DMS153 (cell line): Measurements from ENCODE around the gene IFT122.
"Not testable (repeated sequence)": the region's sequence is repeated elsewhere in the genome, so short reads cannot be mapped to it uniquely, and the experiment has no call there.

ENCODE experiments used
- DNase-seq: peaks from one replicate; lab custom pipeline; 2025; lab: John Stamatoyannopoulos, UW

IFT122 gene

GRCh38 chr3:129474984-129475804 is 35.2 kb downstream of the IFT122 start:
- DNase-seq: no peak

- no peak for DNase-seq
Measured at GRCh38 chr3:129475863-129476262, 35.8 kb downstream of the IFT122 start.

GRCh38 chr3:129476586-129476985 is 36.6 kb downstream of the IFT122 start:
- DNase-seq: no peak

GRCh38 chr3:129481225-129481765 is 41.3 kb downstream of the IFT122 start:
- not testable (repeated sequence) for DNase-seq

GRCh38 chr3:129481766-129482332 is 41.8 kb downstream of the IFT122 start:
- no peak for DNase-seq

- no peak for DNase-seq
Measured at GRCh38 chr3:129482721-129483120, 42.7 kb downstream of the IFT122 start.

- DNase-seq: no peak
Measured at GRCh38 chr3:129483870-129484269, 43.8 kb downstream of the IFT122 start.

- not testable (repeated sequence) for DNase-seq
Measured at GRCh38 chr3:129485146-129485545, 45.1 kb downstream of the IFT122 start.

GRCh38 chr3:129485721-129486663 is 46.0 kb downstream of the IFT122 start:
- no peak for DNase-seq

- DNase-seq: no peak
Measured at GRCh38 chr3:129486664-129487035, 46.6 kb downstream of the IFT122 start.

GRCh38 chr3:129487183-129487867 is 47.3 kb downstream of the IFT122 start:
- no peak for DNase-seq

GRCh38 chr3:129487868-129488335 is 47.9 kb downstream of the IFT122 start:
- DNase-seq: not testable (repeated sequence)

- DNase-seq: not testable (repeated sequence)
Measured at GRCh38 chr3:129489258-129489657, 49.2 kb downstream of the IFT122 start.

GRCh38 chr3:129490273-129490675 is 50.2 kb downstream of the IFT122 start:
- peak; percentile 63 for DNase-seq

- not testable (repeated sequence) for DNase-seq
Measured at GRCh38 chr3:129491077-129491476, 51.1 kb downstream of the IFT122 start.

GRCh38 chr3:129491794-129492193 is 51.8 kb downstream of the IFT122 start:
- DNase-seq: no peak

GRCh38 chr3:129492691-129493090 is 52.7 kb downstream of the IFT122 start:
- DNase-seq: no peak

- DNase-seq: no peak
Measured at GRCh38 chr3:129493206-129493605, 53.2 kb downstream of the IFT122 start.

GRCh38 chr3:129494499-129494898 is 54.5 kb downstream of the IFT122 start:
- not testable (repeated sequence) for DNase-seq

- DNase-seq: not testable (repeated sequence)
Measured at GRCh38 chr3:129495006-129495639, 55.1 kb downstream of the IFT122 start.

GRCh38 chr3:129497876-129498275 is 57.9 kb downstream of the IFT122 start:
- DNase-seq: not testable (repeated sequence)
